ENCODE measurements around the gene SUGCT.
"Not testable (repeated sequence)": the region's sequence is repeated elsewhere in the genome, so short reads cannot be mapped to it uniquely, and the experiment has no call there.

The SUGCT gene

GRCh38 chr7:40134428-40135316, at the start of gene SUGCT, which contains the start of gene MPLKIP:
TSS of gene SUGCT (plus strand) at chr7:40135005.
TSS of gene MPLKIP (minus strand) at chr7:40134622. CDS start at chr7:40134567, 55 bp downstream.
- DNase-seq = peak; percentile 84 to 87

- DNase-seq = no peak
These were observed 42.6 kb upstream of the SUGCT start for GRCh38 chr7:40092182-40092581.

GRCh38 chr7:40093631-40094350, 41.0 kb upstream of the SUGCT start:
- no peak for DNase-seq

GRCh38 chr7:40095230-40095629, 39.6 kb upstream of the SUGCT start:
- no peak for DNase-seq

GRCh38 chr7:40095695-40096327, 39.0 kb upstream of the SUGCT start:
- no peak for DNase-seq

GRCh38 chr7:40097728-40098127, 37.1 kb upstream of the SUGCT start:
- DNase-seq = no peak

- DNase-seq = no peak
These were observed 36.0 kb upstream of the SUGCT start for GRCh38 chr7:40098810-40099209.

GRCh38 chr7:40099837-40100236, 35.0 kb upstream of the SUGCT start:
- no peak for DNase-seq

- DNase-seq = no peak
These were observed 33.6 kb upstream of the SUGCT start for GRCh38 chr7:40101201-40101600.

GRCh38 chr7:40102897-40103296, 31.9 kb upstream of the SUGCT start:
- DNase-seq = no peak

GRCh38 chr7:40105879-40106473, 28.8 kb upstream of the SUGCT start:
- no peak for DNase-seq

GRCh38 chr7:40115936-40116335, 18.9 kb upstream of the SUGCT start:
- DNase-seq = no peak

GRCh38 chr7:40117199-40117598, 17.6 kb upstream of the SUGCT start:
- not testable (repeated sequence) for DNase-seq

GRCh38 chr7:40118201-40118600, 16.6 kb upstream of the SUGCT start:
- DNase-seq = not testable (repeated sequence)

GRCh38 chr7:40120020-40120419, 14.8 kb upstream of the SUGCT start:
- no peak for DNase-seq

- DNase-seq = not testable (repeated sequence)
These were observed 12.5 kb upstream of the SUGCT start for GRCh38 chr7:40122100-40122939.

GRCh38 chr7:40122940-40123254, 11.9 kb upstream of the SUGCT start:
- DNase-seq = no peak

GRCh38 chr7:40133561-40134427, 1.0 kb upstream of the SUGCT start:
- peak; percentile 2 to 5 for DNase-seq

GRCh38 chr7:40135317-40135610, 459 bp downstream of the SUGCT start:
- DNase-seq = no peak

- no peak for DNase-seq
These were observed 2.8 kb downstream of the SUGCT start for GRCh38 chr7:40137563-40137962.

GRCh38 chr7:40138973-40139372, 4.2 kb downstream of the SUGCT start:
- DNase-seq = no peak
